Lung (tissue), 12 donors: ENCODE data around the gene IGIP. TPM values are rescaled to one million over a fixed set of nuclear protein-coding genes. Genes with fewer than 3 reads are reported as not detected.

Experiments
- ATAC-seq: fragments of 200-7000 bp; cut with Tn5 transposase; one replicate; pipeline ENCODE4 v1.9.1; 2020; ENCODE audit warnings: moderate number of reproducible peaks; ENCODE audit not compliant: insufficient read depth, low FRiP score
- DNase-seq, 3 donors: peaks; one replicate each; pipeline ENCODE4 v3.0.0-alpha.2; 2013 to 2017
- H3K27ac ChIP-seq, 2 donors: one replicate each; pipeline ENCODE4 v1.5.1; 2013; ENCODE audit warnings: mild to moderate bottlenecking in 2 of 2, moderate library complexity in 2 of 2, control low read depth in 1 of 2, inconsistent platforms in 1 of 2, low read depth in 1 of 2, low read length in 1 of 2
- H3K27me3 ChIP-seq, 3 donors: one replicate each; pipeline ENCODE4 v1.5.1; 2013; ENCODE audit warnings: low read length in 2 of 3; ENCODE audit not compliant: control insufficient read depth in 3 of 3, insufficient read depth in 3 of 3
- H3K36me3 ChIP-seq, 4 donors: one replicate each; pipeline ENCODE4 v1.5.1; 2013; ENCODE audit warnings: low read length in 4 of 4, mild to moderate bottlenecking in 1 of 4, moderate library complexity in 1 of 4; ENCODE audit not compliant: control insufficient read depth in 4 of 4, insufficient read depth in 4 of 4
- H3K4me1 ChIP-seq, 5 donors: one replicate each; pipeline ENCODE4 v1.5.1; 2013; ENCODE audit warnings: low read length in 5 of 5, mild to moderate bottlenecking in 2 of 5, moderate library complexity in 1 of 5; ENCODE audit not compliant: control insufficient read depth in 5 of 5, insufficient read depth in 5 of 5
- H3K4me3 ChIP-seq: one replicate; pipeline ENCODE4 v1.5.1; 2013; ENCODE audit warnings: mild to moderate bottlenecking, control low read depth, moderate library complexity
- H3K9ac ChIP-seq, 2 donors: one replicate each; pipeline ENCODE4 v1.5.1; 2013; ENCODE audit warnings: low read length in 2 of 2, control low read depth in 1 of 2; ENCODE audit not compliant: insufficient read depth in 1 of 2
- H3K9me3 ChIP-seq, 4 donors: one replicate each; pipeline ENCODE4 v1.5.1; 2013; ENCODE audit warnings: low read length in 3 of 4, mild to moderate bottlenecking in 1 of 4, moderate library complexity in 1 of 4; ENCODE audit not compliant: control insufficient read depth in 4 of 4, insufficient read depth in 3 of 4
- WGBS, 2 donors: extraction: QIAGEN DNeasy Blood & Tissue Kit; methylation state at CpG; one replicate each; pipeline ENCODE4 v1.1.7; 2013; 5-methylcytosine and 5-hydroxymethylcytosine counted together
- polyA plus RNA-seq, 2 donors: library from polyadenylated mRNA; stranded (reverse); fragments of 200-250 nt; gene quantifications; one replicate each; pipeline ENCODE4 v1.2.1, GENCODE V29; 2013
- total RNA-seq, 2 donors: library from RNA; depleted of rRNA in 1 of 2; stranded (reverse); fragments of >200 nt in 1 of 2; gene quantifications; one replicate each; pipeline ENCODE4 v1.2.1, GENCODE V29; 2014 to 2021
- TF ChIP-seq, protein P1 (sequence below): IDR thresholded peaks from 2 replicates; pipeline ENCODE4 v1.5.1; 2012; ENCODE audit warnings: mild to moderate bottlenecking; ENCODE audit errors: control extremely low read depth, extremely low read depth
- donor health status: control.
- donor health status: control.
- donor health status: Bipolar disorder and iron deficiency.
- donor health status: healthy.
- donor health status: DM: yes; HTN: yes; CAD: no.

IGIP gene
- total and polyA plus RNA-seq, 4 donors = 2.8 to 11.1 (median 7.5) TPM

DNA sequence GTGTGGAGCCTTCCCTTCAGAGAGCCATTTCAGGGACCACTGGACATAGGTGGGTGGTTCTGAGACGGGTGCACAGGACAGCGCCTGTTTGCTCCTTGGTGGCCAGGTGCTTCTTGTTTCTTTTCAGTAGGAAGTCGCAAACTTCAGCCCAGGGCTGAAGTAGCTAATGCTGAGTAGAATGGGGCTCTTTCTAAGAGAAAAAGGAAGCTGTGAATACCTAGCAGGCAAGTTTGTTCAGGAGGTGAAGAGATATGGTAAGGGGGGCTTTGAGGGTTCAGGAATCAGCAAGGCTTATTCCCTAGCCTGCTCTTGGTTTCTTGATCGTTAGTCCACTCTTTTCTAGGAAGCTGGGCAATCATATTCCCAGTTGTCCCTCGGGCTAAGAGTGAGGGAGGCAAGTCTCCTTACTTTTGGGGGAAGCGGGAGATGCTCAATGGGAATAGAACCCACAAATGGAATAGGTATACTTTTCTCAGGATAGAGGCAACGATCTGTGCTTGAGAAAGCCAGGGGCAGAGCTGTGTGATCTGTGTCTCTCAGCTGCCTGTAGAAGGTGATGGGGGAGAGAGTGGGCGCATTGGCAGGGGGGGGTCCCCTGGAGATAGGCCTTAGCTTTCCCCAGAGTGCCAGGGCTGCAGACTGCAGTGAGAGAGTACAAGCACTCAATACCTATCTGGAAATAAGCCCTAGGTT, 13.7 kb upstream of the IGIP start:
- WGBS, 2 donors = 42 to 69% methylated on average over 8 of the region's 8 CpGs
- TF ChIP-seq, protein P1, sequence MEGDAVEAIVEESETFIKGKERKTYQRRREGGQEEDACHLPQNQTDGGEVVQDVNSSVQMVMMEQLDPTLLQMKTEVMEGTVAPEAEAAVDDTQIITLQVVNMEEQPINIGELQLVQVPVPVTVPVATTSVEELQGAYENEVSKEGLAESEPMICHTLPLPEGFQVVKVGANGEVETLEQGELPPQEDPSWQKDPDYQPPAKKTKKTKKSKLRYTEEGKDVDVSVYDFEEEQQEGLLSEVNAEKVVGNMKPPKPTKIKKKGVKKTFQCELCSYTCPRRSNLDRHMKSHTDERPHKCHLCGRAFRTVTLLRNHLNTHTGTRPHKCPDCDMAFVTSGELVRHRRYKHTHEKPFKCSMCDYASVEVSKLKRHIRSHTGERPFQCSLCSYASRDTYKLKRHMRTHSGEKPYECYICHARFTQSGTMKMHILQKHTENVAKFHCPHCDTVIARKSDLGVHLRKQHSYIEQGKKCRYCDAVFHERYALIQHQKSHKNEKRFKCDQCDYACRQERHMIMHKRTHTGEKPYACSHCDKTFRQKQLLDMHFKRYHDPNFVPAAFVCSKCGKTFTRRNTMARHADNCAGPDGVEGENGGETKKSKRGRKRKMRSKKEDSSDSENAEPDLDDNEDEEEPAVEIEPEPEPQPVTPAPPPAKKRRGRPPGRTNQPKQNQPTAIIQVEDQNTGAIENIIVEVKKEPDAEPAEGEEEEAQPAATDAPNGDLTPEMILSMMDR = no peak
- H3K9me3 ChIP-seq = no peaks in the 10 kb centered on the region
- H3K4me1 ChIP-seq = peaks cover 8 to 38% (median 17%) of the 10 kb centered on the region in 5 donors
- peak overlapping the region in 1 of 2 donors; percentile 49 for H3K27ac ChIP-seq
- no peak overlapping the region for H3K9ac ChIP-seq
- peaks cover 0 to 54% (median 44%) of the 10 kb centered on the region in 3 donors for H3K27me3 ChIP-seq
- ATAC-seq (no peak), DNase-seq (no peak)
- no peak overlapping the region for H3K4me3 ChIP-seq
- H3K36me3 ChIP-seq = no peaks in the 10 kb centered on the region

DNA sequence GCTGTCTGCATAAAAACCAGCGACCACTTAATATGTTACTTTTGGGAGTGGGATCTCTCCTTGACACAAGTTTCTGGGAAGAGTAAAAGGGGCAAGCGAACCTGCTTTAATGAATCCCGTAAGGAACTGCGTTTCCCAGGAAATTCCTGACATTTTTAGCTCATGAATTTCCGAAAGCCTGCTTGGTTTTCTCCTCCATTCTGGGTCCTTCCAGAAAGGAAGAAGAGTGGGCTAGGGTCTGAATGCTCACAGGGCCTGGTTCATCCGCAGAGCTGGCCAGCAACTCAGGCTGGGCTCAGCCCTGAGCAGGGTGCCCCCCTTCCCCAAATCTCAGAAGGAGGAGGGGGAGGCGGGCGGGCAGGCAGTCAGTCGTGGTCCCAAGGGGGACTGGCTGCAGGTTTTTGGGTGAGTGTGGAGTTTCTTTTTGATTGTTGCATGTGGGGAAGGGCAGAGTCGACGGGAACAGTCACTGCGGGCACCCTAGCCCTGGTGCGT, 13.0 kb upstream of the IGIP start:
- H3K9me3 ChIP-seq = no peaks in the 10 kb centered on the region
- peaks cover 0 to 54% (median 44%) of the 10 kb centered on the region in 3 donors for H3K27me3 ChIP-seq
- H3K4me1 ChIP-seq = peaks cover 13 to 34% (median 17%) of the 10 kb centered on the region in 5 donors
- ATAC-seq = no peak
- H3K36me3 ChIP-seq = no peaks in the 10 kb centered on the region
- DNase-seq = no peak
- WGBS, 2 donors = 34 to 35% methylated on average over 13 of the region's 13 CpGs
- H3K9ac ChIP-seq = no peak overlapping the region
- no peak overlapping the region for H3K4me3 ChIP-seq
- H3K27ac ChIP-seq = peak overlapping the region in 1 of 2 donors; percentile 20
- TF ChIP-seq, protein P1 = no peak

DNA sequence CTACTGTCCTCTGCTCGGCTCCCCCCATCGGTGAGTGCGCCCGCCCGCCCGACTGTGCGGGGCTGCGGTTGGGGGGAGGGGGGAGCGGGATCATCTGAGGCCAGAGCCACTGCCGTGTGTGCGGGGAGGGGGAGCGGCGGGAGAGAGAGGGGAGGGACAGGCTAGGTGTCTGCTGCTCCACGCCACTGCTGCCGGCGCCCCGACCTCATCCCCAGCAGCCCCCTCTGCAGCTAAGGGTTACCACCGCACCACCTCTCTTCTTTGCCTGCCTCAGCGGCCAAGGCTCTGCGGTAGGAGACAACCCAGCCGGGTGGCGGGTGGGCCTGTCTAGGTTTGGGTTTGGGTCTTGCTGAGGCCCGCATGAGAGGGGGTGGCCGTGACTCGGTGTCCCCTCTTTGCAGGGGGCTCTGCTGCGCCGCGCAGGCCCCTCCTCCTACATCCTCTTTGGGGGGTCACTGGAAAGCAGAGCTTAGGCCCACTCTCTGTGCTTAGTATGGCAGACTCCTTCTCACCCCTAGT, 12.5 kb upstream of the IGIP start:
- peaks cover 15 to 32% (median 17%) of the 10 kb centered on the region in 5 donors for H3K4me1 ChIP-seq
- H3K27me3 ChIP-seq = peaks cover 0 to 52% (median 43%) of the 10 kb centered on the region in 3 donors
- no peaks in the 10 kb centered on the region for H3K36me3 ChIP-seq
- H3K9ac ChIP-seq = no peak overlapping the region
- TF ChIP-seq, protein P1 = no peak
- WGBS, 2 donors = 2% methylated on average over 20 to 28 of the region's 28 CpGs
- H3K9me3 ChIP-seq = no peaks in the 10 kb centered on the region
- ATAC-seq = no peak
- peak overlapping the region; percentile 73 to 99 for H3K27ac ChIP-seq
- peak overlapping the region; percentile 87 for H3K4me3 ChIP-seq
- DNase-seq = peak in 1 of 3 donors; percentile 15
